ENCODE results near the gene MCTP1.

The MCTP1 gene

DNA sequence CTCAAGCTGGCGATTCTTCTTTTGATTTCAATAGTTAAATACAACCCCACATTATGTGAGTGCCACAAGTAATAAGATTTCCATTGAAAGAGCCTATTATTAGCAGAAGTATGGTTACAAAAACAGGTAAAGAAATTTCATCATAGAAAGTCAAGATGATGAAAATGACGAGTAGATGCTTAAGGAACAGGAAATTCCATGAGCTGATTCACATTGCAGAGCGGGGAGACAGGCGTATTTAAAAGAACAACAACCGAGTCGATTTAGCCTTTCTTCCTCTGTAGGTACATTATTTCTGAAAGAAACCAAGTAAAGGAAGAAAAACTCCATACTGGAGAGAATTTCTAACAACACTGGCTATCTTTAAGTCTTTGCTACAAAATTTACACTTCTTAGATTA is 356.0 kb downstream of the MCTP1 start:
- no peak for DNase-seq

GRCh38 chr5:94920570-94920969 is 364.3 kb downstream of the MCTP1 start:
- DNase-seq, result no peak

GRCh38 chr5:94916619-94917018 is 368.3 kb downstream of the MCTP1 start:
- DNase-seq, result no peak

- DNase-seq, result no peak
Measured at GRCh38 chr5:94911276-94911675, 373.6 kb downstream of the MCTP1 start.

DNA sequence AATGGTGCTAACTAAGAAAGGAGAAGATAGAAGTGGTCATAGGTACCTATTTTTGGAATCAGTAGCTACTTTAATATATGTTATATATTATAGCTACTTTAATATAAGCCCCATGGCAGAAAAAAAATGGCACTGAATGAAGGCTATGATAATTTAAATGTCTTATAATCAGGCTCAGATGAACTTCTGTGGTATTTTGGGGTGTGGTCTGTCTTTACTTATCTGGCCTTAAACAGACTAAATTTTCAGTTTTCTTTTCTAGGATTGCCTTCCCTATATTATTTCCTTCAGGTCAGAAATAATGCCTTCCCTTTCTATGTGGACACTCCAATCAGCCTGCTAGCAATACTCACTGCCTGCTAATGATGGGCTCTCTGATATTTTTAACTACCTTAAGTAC is 374.2 kb downstream of the MCTP1 start:
- DNase-seq, result no peak

DNA sequence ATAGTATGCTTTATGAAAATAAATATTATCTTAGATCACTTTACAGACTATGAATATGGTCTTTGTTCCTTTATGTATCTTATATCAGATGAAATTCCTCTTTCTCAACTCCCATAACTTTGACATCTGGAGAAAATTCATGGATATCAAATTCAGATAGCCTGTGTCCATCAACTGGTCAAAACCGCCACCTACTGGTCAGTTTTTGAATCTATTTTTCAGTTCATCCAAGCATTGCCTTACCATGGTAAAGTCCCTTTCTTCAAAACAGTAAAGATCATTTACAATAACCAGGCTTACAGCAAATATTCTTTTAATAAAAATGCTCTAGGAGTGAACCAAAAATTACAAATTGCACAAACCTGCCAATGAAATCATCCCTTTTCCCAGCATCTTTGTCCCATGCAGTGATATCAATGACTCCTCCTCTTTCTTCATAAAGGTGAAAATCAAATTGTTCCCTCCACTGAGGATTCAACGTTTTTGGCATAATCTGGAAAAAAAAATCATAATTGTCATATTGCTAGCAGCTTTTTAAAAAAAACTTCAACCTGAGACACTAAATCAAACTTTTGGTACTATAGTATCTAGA is 375.9 kb downstream of the MCTP1 start:
- DNase-seq, result no peak

DNA sequence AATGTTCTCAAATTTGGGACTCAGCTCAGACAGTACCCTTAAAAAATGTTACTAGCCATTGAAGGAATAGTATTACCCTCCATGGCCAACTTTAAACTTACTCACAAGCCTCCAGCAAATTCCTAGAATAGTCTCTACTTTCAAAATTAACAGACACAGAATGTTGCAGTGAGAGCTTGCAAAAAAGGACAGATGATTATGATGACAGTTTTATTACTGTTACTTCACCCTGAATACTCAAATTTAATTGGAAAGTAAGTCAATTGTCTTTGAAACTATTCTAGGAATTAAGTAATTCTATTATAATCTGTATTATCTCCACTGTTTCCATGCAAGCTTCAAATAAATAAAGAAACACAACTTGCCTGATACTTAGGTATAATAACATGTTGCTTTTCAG is 378.1 kb downstream of the MCTP1 start:
- DNase-seq, result no peak

GRCh38 chr5:94903726-94904125 is 381.2 kb downstream of the MCTP1 start:
- no peak for DNase-seq

DNA sequence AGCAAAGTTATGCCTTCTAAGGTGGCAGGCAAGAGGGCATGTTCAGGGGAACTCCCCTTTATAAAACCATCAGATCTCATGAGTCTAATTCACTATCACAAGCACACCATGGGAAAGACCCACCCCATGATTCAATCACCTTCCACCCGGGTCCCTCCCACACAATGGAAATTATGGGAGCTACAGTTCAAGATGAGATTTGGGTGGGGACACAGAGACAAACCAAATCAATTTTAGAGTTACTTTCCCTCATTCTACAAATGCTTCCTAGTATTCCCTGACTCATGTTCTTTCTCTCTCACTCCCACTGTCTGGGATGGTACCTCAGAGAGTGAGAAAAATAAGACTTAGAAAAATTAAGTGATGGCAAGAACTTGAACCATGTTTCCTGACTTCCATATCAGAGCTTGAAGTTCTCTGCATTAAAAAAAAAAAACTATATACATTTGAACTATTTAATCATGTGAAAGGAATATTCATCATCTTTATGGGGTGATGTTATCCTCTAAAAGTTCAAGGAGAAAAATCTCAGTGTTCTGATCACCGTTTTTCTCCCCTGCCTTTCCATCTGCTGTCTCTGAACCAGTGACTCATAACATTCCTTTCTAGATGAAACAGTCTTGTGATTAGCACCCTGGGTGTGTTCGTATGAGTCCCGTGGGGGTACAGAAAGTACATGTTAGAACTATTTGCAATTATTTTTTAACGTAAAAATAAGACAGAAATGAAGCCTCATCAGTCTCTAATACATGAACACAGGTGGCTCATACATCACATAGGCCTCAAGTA is 383.5 kb downstream of the MCTP1 start:
- no peak for DNase-seq

GRCh38 chr5:94900006-94900505 is 384.8 kb downstream of the MCTP1 start:
- DNase-seq, result no peak

DNA sequence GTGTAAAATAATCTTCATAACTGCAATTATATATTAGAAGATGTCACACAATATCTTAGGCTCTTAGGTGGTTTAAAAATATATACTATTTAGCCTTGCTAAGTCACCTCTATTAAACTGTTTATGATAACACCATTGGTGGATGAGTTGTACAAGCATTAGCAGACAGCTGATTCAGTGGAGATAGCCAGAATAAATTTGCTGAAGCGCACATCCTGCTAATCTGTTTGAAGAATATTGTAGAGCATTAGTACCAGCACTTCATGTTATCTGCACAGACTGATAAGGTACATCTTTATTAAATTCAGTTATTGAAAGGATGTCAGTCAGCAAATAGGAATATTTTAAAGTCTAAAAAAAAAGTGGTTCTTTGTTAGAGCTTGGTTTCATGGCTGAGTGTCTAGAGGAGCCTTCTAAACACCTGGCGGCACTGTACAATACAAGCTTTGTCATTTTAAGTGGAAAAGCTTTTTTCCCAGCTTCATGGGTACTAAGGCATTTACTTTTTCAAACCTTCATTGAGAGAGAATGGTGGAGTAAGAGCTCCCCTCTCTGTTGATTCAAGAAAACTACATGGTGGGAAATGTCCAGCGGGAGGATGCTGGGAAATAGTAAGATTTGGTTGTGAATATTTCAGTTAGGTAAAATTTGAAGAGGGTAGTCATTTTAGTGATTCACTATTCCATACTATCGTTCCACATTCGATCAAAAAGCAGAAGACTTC is 391.3 kb downstream of the MCTP1 start:
- DNase-seq, result no peak

DNA sequence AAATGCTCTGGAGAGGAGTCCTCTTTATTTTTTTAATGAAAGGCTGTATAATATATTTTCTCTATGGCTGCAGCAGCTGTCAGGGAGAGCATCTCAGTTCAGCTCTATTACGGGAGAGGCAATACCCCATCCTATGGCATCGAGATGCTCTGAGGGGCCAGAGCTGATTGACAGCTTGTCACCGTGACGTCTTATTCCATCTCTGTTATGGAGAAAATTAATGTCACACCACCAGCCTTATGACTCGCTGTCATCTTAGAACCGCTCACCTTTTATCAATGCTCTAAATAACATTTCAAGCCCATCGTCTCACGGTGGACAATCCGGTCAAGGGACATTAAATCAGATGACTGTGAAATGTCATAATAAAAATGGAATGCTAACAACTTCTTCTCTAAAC is 392.9 kb downstream of the MCTP1 start:
- DNase-seq, result no peak

DNA sequence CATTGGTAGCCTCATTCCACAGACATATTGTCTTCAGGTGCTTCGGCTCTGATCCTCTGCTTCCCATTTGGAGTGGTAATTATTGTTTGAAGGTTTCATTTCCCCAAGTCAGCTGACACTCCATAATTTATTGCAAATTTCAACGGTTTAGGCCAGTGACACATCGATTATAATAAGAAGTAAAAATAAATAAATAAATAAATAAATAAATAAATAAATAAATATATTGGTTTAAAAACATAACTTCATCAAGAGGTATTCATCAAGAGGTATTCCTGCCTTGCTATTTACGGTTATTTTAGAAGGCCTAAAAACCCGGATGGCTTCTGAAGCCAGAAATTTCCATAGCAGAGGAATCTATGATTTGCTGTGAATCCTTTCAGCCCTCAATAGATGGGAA is 393.3 kb downstream of the MCTP1 start:
- no peak for DNase-seq

DNA sequence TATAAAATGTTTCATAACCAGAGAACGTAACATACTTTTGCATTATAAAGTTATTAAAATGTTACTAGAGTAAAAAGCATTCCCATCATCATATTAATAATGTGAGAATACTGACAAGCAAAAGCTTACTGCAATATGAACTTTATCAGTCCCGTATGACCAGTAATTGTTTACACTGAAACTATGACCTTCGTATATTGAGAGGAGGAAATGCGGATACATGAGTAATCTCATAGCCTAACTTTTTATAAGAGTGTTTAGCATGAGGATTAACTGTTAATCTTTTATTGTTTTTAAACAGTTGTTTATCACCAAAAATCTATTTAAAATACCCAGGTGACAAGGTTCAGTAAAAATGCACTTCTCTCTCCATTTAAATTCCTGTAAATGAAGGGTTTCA is 394.0 kb downstream of the MCTP1 start:
- DNase-seq, result no peak

DNA sequence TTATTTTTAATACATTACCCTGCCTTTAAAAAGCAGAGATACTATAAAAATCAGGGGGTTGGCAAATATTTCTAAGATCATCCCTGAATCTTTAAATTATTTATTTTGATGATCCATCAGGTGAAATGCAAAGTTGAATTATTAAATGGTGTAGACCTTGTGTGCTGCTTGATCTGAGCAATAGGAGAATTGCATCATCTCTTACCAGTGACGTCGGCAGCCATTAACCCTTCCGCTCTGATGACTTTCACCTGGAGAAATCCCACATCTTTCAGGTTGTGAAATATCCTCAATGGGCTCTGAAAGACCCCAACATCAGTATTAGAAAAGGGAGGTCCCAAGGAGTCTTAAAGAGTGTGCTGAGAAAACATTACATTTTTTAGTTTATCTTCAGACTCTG is 396.2 kb downstream of the MCTP1 start:
- DNase-seq, result no peak

DNA sequence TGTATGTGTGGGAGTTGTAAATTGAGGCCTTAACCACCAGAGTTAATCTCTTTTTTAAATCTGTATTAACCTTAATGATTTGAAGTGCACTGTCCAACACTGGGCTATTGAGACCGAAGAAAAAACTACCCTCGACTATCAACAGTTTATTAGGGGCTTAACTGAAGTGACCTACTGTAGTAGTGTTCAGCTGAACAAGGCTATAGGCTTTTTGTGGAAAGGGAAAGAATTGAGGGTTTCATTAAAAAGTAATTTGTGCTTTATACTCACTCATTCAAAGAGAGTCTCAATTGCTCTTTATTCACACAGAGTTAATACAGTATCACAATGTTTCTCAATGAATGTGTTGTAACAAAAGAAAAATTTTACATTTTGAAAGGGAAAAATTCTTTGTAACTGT is 399.0 kb downstream of the MCTP1 start:
- DNase-seq, result no peak

DNA sequence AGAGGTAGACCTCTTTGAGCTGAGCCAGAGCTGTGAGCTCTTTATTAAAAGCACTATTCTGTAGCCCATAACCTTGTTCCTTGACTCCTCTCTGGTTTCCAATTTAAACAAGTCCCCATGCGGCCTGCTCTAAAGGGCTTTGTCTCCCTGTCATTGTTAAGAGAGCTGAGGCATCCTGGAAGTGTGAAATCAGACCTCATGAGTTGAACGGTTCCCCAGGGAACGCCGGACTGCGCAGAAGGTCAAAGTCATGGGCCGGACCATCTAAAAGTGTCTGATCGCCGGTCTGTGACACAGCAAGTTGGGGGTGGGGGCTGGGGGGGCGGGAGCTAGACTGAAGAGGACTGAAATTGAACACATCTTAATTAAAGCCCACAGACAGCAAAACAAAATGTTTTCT is 400.6 kb downstream of the MCTP1 start:
- no peak for DNase-seq

DNA sequence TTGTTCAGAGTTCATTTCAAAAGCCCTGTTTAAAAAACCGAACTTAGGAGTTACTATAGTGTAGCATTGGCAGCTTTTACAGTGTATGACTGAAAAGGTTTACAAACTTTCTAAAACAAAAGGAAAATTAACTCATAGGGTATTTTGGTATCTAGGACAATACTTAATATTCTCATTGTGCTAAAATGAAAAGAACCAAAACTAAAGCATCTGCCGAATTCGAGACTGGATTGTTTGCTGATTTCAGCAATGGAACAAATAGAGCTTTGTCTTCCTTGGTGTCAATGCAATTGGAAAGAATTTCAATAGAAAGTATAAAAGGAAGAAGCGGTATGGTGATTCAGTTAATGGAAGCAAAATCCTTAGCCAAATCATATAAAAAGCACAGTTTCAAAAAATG is 412.4 kb downstream of the MCTP1 start:
- no peak for DNase-seq

DNA sequence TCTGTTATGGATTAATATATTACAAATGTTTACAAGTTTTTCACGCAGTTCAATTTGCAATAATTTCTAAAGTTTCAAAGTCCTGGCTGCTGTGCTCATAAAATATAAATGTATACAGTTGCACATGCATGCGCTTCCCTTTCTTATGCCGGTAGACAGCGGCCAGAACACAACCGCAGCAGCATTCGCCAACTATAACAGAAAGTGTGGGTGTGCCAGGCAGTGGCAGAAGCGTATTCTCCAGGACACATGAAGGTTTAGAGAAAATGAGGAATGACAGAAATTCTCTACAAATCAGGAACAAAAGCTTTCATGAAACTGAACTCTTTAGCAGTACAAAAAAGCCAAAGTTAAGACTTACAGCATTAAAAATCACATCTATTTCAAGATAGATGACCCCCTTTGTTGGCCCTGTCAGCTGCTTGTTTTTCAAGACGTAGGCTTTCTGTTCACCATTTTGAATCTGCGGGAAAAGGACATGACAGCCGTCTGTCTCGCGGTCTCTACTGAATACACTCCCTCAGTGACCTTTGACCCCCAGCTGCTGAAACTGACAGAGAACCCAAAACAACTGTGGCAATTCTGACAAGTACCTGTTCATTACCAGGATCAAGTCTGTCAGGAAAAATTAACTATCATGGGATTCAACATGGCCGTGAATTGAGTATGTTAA is 414.2 kb downstream of the MCTP1 start:
- no peak for DNase-seq

DNA sequence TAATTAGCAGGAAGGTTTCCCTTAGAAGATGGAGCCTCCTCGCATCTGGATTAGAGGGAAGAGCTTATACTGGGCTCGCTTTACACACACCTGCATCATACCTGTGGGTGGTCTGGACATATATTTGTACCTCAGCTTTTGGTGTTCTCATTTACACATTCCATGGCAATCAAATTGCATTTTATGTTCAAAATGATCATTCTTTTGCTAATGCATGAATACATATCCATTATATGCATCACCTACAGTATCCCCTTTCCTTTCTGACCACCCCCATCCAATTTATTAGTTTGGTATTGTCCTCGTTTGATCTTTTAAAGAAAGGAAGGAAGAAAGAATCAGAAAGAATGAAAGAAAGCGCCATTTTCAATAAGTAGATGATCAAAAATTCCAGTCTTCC is 415.0 kb downstream of the MCTP1 start:
- no peak for DNase-seq

DNA sequence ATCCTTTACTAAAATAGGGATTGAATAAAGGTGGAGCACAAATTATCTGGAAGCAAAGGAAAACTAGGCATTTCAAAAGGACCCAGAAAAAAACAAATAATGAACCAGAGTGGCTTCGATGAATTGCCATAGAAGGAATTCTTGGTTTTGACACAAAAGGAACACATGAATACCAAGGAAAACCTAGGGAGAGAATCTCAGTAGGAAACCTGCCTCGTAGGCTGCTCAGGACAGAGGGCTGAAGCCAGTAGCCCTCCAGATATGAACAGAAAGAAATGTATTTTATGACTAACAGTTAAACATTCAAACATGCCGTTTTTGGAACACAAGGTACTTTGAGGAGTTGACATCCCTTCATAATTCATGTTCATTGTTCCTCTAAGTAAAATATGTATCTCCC is 420.9 kb downstream of the MCTP1 start:
- DNase-seq, result no peak

DNA sequence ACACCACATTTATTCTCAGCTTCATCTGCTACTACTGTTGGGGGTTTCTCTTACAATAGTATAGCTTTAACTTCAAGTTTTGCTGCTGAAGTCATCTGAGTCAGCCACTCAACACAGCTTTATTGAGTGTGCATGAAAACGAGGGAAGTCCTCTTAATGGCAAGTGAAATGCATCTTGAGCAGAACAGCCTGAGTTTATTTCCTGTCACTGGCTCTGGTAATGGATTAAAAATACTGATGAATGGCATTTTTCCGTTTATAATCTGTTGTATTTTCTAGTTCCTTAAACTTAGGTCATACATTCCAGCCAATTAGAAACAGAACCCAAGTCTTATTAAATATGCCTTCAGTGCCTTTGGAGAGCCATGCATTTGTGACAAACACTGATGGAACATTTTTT is 427.8 kb downstream of the MCTP1 start:
- DNase-seq, result no peak

DNA sequence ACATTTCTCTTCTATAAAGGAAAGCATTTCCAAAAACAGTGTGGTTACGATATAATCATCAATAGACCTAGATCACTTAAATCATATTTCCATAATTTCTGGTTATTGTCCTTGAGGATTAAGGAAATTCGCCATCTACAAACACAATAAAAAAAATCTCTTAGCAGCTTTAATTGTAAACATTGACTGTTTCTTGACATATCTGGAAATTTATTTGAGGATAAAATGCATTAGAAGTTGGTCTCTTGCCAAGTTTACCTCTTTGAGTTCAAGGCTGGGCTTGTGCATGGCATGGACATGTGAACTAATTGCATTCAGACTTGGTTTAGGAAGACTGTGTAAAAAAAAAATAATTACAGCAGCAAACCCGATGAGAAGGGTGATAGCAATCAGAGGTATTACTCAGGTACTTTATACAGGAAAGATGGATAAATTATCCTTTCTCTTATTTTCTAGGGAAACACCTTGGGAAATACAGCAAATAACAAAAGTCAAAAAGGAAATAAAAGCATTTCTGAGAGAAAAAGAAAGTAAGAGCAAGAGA is 428.6 kb downstream of the MCTP1 start:
- no peak for DNase-seq
